C4-2B (cell line): ENCODE data around the gene NIM1K.

Experiments used
- CTCF ChIP-seq: fragments of 450-650 bp; conservative IDR thresholded peaks from 2 replicates; pipeline ENCODE4 v1.5.1; 2017; ENCODE audit warnings: mild to moderate bottlenecking
- ZFX ChIP-seq: fragments of 450-650 bp; IDR thresholded peaks from 2 replicates; pipeline ENCODE4 v1.6.1; 2017

DNA sequence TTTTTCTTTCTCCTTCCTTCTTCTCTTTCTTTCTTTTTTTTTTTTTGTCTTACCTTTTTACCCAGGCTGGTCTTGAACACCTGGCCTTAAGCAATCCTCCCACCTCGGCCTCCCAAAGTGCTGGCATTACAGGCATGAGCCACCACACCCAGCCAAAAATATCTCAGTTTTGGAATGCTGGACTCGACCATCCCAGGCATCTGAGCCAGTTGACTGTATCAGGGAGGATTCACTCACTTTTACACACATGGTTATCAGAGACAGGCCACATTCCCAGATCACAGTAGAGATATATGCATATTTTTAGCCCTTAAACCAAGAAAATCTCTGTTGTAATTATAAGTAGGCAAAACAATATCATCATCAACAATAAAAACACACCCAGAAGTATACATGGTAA is 21.9 kb downstream of the NIM1K start:
- TF ChIP-seq CTCF (no peak), ZFX (no peak)
